H1 (cell line): Measurements from ENCODE around the gene MICALL2.

Experiments used
- CTCF ChIP-seq, 3 experiments: IDR thresholded peaks; 1 replicate in 2 of 3; 2 replicates in 1 of 3; pipeline versions ENCODE4 v1.5.1 to v1.6.1; 2011; ENCODE audit warnings: low read length in 3 of 3, mild to moderate bottlenecking in 3 of 3, inconsistent platforms in 2 of 3, low read depth in 1 of 3, moderate library complexity in 1 of 3; ENCODE audit not compliant: insufficient read depth in 1 of 3; ENCODE audit errors: control extremely low read depth in 1 of 3
- E2F6 ChIP-seq: IDR thresholded peaks from 2 replicates; pipeline ENCODE4 v1.6.1; 2012; ENCODE audit warnings: inconsistent platforms
- EZH2 ChIP-seq: fragments of 200-600 bp; sonication (generic); IDR thresholded peaks from 2 replicates; pipeline ENCODE4 v1.7.1; 2012; ENCODE audit warnings: low read depth, mild to moderate bottlenecking, moderate library complexity, low read length, inconsistent platforms; ENCODE audit not compliant: severe bottlenecking
- GABPA ChIP-seq: IDR thresholded peaks from 2 replicates; pipeline ENCODE4 v1.6.1; 2011; ENCODE audit warnings: mild to moderate bottlenecking, low read length, moderate library complexity, borderline replicate concordance; ENCODE audit not compliant: insufficient read depth
- MAX ChIP-seq: IDR thresholded peaks from 2 replicates; pipeline ENCODE4 v1.6.1; 2012; ENCODE audit warnings: inconsistent platforms
- RAD21 ChIP-seq, 2 experiments: IDR thresholded peaks in 1 of 2; conservative IDR thresholded peaks in 1 of 2; 2 replicates each; pipeline ENCODE4 v1.6.1; 2011; ENCODE audit warnings: low read depth in 2 of 2, low read length in 2 of 2, improper control_type of control experiment in 1 of 2, inconsistent platforms in 1 of 2, mild to moderate bottlenecking in 1 of 2, moderate library complexity in 1 of 2
- SP2 ChIP-seq: IDR thresholded peaks from 2 replicates; pipeline ENCODE4 v1.6.1; 2012; ENCODE audit warnings: mild to moderate bottlenecking, low read length, inconsistent platforms
- YY1 ChIP-seq: IDR thresholded peaks from 2 replicates; pipeline ENCODE4 v1.6.1; 2011; ENCODE audit warnings: low read depth, mild to moderate bottlenecking, low read length
- ZNF274 ChIP-seq: IDR thresholded peaks from 2 replicates; pipeline ENCODE4 v1.7.0; 2012; ENCODE audit warnings: low read length, borderline replicate concordance; ENCODE audit errors: extremely low read depth

- TF ChIP-seq ZNF274 (no peak), YY1 (no peak), E2F6 (no peak), SP2 (no peak), RAD21 (IDR thresholded peaks at IDR 0.05 in 1 of 2, conservative IDR thresholded peaks at IDR 0.05 in 1 of 2; ENCODE audit: low read depth in 2 of 2, low read length in 2 of 2) (no peak), MAX (no peak), GABPA (no peak), EZH2 (no peak), CTCF (IDR thresholded peaks at IDR 0.05; ENCODE audit: control extremely low read depth in 1 of 3, insufficient read depth in 1 of 3, low read depth in 1 of 3, low read length in 3 of 3) (no peak)
These were observed 5.4 kb upstream of the MICALL2 start for GRCh38 chr7:1464694-1465093.
